ENCODE results near the gene MOB3B. TPM values are rescaled to one million over a fixed set of nuclear protein-coding genes. Genes with fewer than 3 reads are reported as not detected.

Gene MOB3B
- polyA plus RNA-seq, 2 of the 4 experiments (the other 2 are of a cell fraction) = 6.0 to 6.4 TPM

DNA sequence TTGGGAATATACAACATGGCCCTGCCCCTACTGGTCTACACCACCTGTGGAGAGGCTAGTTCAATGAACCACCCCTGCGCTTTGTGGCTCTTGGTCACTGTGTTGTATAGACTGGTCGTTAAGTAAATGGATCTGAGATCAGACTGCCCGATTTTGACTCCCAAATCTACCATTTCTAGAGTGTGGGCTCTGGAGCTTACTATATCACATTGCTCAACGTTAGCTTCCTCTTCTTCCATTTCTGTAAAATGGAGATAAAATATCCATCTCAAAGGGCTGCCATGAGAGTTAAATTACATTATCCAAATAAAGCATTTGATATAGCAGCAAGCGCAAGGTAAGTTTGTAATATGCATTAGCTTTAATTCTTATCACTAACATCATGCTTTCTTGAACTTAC is 58.2 kb downstream of the MOB3B start:
- Histone ChIP-seq H3K4me1 (no peaks in the 10 kb centered on the region), H3K9me3 (no peaks in the 10 kb centered on the region), H3K27ac (no peak overlapping the region), H3K4me3 (no peak overlapping the region), H3K4me2 (no peak overlapping the region)
- ChIA-PET CTCF (interaction anchor here (1.1 kb wide), 1 partner anchor 77 kb away, joined by 3 read pairs; no protein-coding TSS in a partner anchor), POLR2A (no interaction called here)
- 44% methylated on average over 5 of the region's 5 CpGs for WGBS (ENCODE audit: missing lambda C conversion rate)
- ATAC-seq (no peak), FAIRE-seq (no peak), DNase-seq (ENCODE audit: low read depth in 1 of 2, low spot score in 1 of 2) (no peak)
- TF ChIP-seq KDM1A (IDR thresholded peaks at IDR 0.05; ENCODE audit: low read depth) = no peak
- TF ChIP-seq GATA3 (IDR thresholded peaks at IDR 0.05; ENCODE audit: borderline replicate concordance) = no peak
- TF ChIP-seq, protein P1, sequence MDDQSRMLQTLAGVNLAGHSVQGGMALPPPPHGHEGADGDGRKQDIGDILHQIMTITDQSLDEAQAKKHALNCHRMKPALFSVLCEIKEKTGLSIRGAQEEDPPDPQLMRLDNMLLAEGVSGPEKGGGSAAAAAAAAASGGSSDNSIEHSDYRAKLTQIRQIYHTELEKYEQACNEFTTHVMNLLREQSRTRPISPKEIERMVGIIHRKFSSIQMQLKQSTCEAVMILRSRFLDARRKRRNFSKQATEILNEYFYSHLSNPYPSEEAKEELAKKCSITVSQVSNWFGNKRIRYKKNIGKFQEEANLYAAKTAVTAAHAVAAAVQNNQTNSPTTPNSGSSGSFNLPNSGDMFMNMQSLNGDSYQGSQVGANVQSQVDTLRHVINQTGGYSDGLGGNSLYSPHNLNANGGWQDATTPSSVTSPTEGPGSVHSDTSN (IDR thresholded peaks at IDR 0.05) = no peak
- no peak for TF ChIP-seq ZC3H11A (IDR thresholded peaks at IDR 0.05)
- no peak for TF ChIP-seq ZSCAN20 (CRISPR knock-in tag; IDR thresholded peaks at IDR 0.05)

DNA sequence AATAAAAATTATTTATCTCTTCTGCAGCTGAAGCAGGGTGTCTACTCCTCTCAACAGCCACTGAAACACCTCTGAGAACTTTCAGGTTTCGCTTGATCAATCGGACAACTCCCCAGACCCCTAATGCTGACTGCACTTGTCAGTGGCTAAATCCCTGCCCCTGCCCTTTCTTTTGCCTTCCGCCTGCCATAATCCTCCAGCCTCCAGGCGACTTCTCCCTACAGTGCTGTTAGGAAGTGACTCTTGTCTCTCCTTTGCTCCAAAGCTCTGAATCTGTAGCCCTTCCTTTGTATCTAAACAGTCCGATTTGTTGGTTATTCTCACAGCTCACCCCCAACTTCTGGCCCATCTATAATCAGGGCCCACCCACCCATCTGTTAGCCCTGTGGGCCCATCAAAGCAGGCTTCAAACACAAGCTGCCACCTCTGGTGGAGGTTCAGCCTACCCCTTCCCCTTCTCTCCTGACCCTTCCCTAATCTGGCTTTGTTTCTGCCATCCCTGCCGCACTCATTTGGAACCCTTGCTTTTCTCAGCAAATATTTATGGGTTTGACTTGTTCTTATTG is 59.2 kb downstream of the MOB3B start:
- Histone ChIP-seq H3K4me3 (no peak overlapping the region), H3K9me3 (no peaks in the 10 kb centered on the region), H3K27ac (no peak overlapping the region), H3K4me2 (no peak overlapping the region), H3K4me1 (no peaks in the 10 kb centered on the region)
- no peak for TF ChIP-seq RAD21 (conservative IDR thresholded peaks at IDR 0.05 in 1 of 2, IDR thresholded peaks at IDR 0.05 in 1 of 2)
- no peak for TF ChIP-seq TP53 (CRISPR knock-in tag; IDR thresholded peaks at IDR 0.05)
- TF ChIP-seq ZNF302 (CRISPR knock-in tag; IDR thresholded peaks at IDR 0.05) = no peak
- TF ChIP-seq BHLHE40 (IDR thresholded peaks at IDR 0.05; ENCODE audit: low read depth, low read length) = no peak
- no peak for TF ChIP-seq HOXB13 (CRISPR knock-in tag; IDR thresholded peaks at IDR 0.05; ENCODE audit: low read depth)
- no peak for TF ChIP-seq RARB (CRISPR knock-in tag; IDR thresholded peaks at IDR 0.05)
- FAIRE-seq (no peak), DNase-seq (ENCODE audit: low read depth in 1 of 2, low spot score in 1 of 2) (no peak), ATAC-seq (no peak)
- WGBS (ENCODE audit: missing lambda C conversion rate) = 91% methylated on average over 6 of the region's 6 CpGs
- CTCF ChIA-PET = interaction anchor here (1.0 kb wide), 1 partner anchor 78 kb away, joined by 5 read pairs; no protein-coding TSS in a partner anchor
- POLR2A ChIA-PET = no interaction called here

DNA sequence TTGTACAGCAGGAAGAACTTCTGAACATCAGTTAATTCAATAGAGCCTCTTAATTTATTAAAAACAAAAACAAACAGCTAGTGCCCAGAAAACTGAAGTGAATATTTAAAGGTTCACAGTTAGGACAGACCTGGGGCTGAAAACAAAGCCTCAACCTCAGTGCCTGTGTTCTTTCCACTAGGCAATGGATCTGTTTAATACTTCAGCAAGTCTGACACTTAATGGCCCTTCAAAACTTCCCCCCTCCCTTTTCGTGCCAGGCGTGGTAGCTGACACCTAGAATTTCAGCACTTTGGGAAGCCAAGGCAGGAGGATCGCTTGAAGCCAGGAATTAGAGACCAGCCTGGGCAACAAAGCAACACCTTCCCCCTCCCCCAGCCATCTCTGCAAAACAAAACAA is 60.1 kb downstream of the MOB3B start:
- H3K9me3 ChIP-seq = no peaks in the 10 kb centered on the region
- H3K4me2 ChIP-seq = no peak overlapping the region
- H3K4me3 ChIP-seq = no peak overlapping the region
- peak overlapping the region in 1 of 2 experiments; percentile 26; a peak in 1 of 6 replicates for H3K27ac ChIP-seq
- no peak for FAIRE-seq
- TF ChIP-seq NR3C1 (IDR thresholded peaks at IDR 0.05) (no peak), KDM5A (IDR thresholded peaks at IDR 0.05) (no peak), HDAC2 (IDR thresholded peaks at IDR 0.05) (no peak), RNF2 (IDR thresholded peaks at IDR 0.05; ENCODE audit: borderline replicate concordance, low read depth) (no peak), JUN (IDR thresholded peaks at IDR 0.05) (no peak), NPAS2 (CRISPR knock-in tag; IDR thresholded peaks at IDR 0.05; ENCODE audit: borderline replicate concordance) (no peak), FOSL2 (IDR thresholded peaks at IDR 0.05) (no peak), FOSL2 (CRISPR knock-in tag; IDR thresholded peaks at IDR 0.05) (no peak), CBX2 (IDR thresholded peaks at IDR 0.05; ENCODE audit: borderline replicate concordance, low read depth) (no peak), POLR2A (IDR thresholded peaks at IDR 0.05; ENCODE audit: low read length) (no peak), RARB (CRISPR knock-in tag; IDR thresholded peaks at IDR 0.05) (no peak), FOXS1 (CRISPR knock-in tag; IDR thresholded peaks at IDR 0.05) (no peak), ZFP36 (IDR thresholded peaks at IDR 0.05; ENCODE audit: borderline replicate concordance, partially characterized antibody) (no peak), HEYL (CRISPR knock-in tag; IDR thresholded peaks at IDR 0.05) (no peak), CHD4 (IDR thresholded peaks at IDR 0.05; ENCODE audit: borderline replicate concordance) (no peak), CHD2 (IDR thresholded peaks at IDR 0.05; ENCODE audit: low read length, partially characterized antibody) (no peak)
- TF ChIP-seq, protein P2, sequence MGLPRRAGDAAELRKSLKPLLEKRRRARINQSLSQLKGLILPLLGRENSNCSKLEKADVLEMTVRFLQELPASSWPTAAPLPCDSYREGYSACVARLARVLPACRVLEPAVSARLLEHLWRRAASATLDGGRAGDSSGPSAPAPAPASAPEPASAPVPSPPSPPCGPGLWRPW (IDR thresholded peaks at IDR 0.05) = no peak
- CTCF ChIA-PET = interaction anchor here (1.1 kb wide), 1 partner anchor 17 kb away, joined by 3 read pairs; no protein-coding TSS in a partner anchor
- POLR2A ChIA-PET = no interaction called here
- WGBS (ENCODE audit: missing lambda C conversion rate) = 73% methylated on average over 3 of the region's 3 CpGs
- H3K4me1 ChIP-seq = no peaks in the 10 kb centered on the region
- ATAC-seq = no peak
- no peak for DNase-seq (ENCODE audit: low read depth in 1 of 2, low spot score in 1 of 2)
